ENCODE results near the gene ORAI1.
"Not testable (repeated sequence)": the region's sequence is repeated elsewhere in the genome, so short reads cannot be mapped to it uniquely, and the experiment has no call there.

The ORAI1 gene

GRCh38 chr12:121603581-121603980 is 22.7 kb upstream of the ORAI1 start:
- DNase-seq (ENCODE audit: low spot score): no peak

GRCh38 chr12:121608301-121608700 is 18.0 kb upstream of the ORAI1 start:
- no peak for DNase-seq (ENCODE audit: low spot score)

- DNase-seq (ENCODE audit: low spot score): peak; percentile 71
Observed at GRCh38 chr12:121610239-121611149, 15.8 kb upstream of the ORAI1 start.

GRCh38 chr12:121611306-121611705 is 15.0 kb upstream of the ORAI1 start:
- DNase-seq (ENCODE audit: low spot score): peak; percentile 27

- DNase-seq (ENCODE audit: low spot score): no peak
Observed at GRCh38 chr12:121613462-121613861, 12.9 kb upstream of the ORAI1 start.

- no peak for DNase-seq (ENCODE audit: low spot score)
Observed at GRCh38 chr12:121614872-121615467, 11.4 kb upstream of the ORAI1 start.

GRCh38 chr12:121618659-121619233 is 7.6 kb upstream of the ORAI1 start:
- DNase-seq (ENCODE audit: low spot score): no peak

GRCh38 chr12:121620333-121620891 is 5.9 kb upstream of the ORAI1 start:
- DNase-seq (ENCODE audit: low spot score): no peak

- DNase-seq (ENCODE audit: low spot score): peak; percentile 85
Observed at GRCh38 chr12:121626853-121627640, 717 bp downstream of the ORAI1 start.

GRCh38 chr12:121628037-121628436 is 1.7 kb downstream of the ORAI1 start:
- DNase-seq (ENCODE audit: low spot score): no peak

- DNase-seq (ENCODE audit: low spot score): no peak
Observed at GRCh38 chr12:121628536-121628935, 2.2 kb downstream of the ORAI1 start.

GRCh38 chr12:121630791-121631355 is 4.5 kb downstream of the ORAI1 start:
- no peak for DNase-seq (ENCODE audit: low spot score)

GRCh38 chr12:121632069-121632970 is 6.0 kb downstream of the ORAI1 start:
- no peak for DNase-seq (ENCODE audit: low spot score)

- not testable (repeated sequence) for DNase-seq (ENCODE audit: low spot score)
Observed at GRCh38 chr12:121633833-121634196, 7.5 kb downstream of the ORAI1 start.

GRCh38 chr12:121634836-121635235 is 8.5 kb downstream of the ORAI1 start:
- no peak for DNase-seq (ENCODE audit: low spot score)

GRCh38 chr12:121637231-121637914 is 11.0 kb downstream of the ORAI1 start:
- no peak for DNase-seq (ENCODE audit: low spot score)

- DNase-seq (ENCODE audit: low spot score): no peak
Observed at GRCh38 chr12:121638298-121639202, 12.2 kb downstream of the ORAI1 start.

GRCh38 chr12:121641343-121641630 is 15.0 kb downstream of the ORAI1 start:
- DNase-seq (ENCODE audit: low spot score): no peak

GRCh38 chr12:121648458-121649028 is 22.2 kb downstream of the ORAI1 start:
- no peak for DNase-seq (ENCODE audit: low spot score)

All from AG20443 (cell line).